Measurements from ENCODE around the gene TRAPPC14.
"Not testable (repeated sequence)": the region's sequence is repeated elsewhere in the genome, so short reads cannot be mapped to it uniquely, and the experiment has no call there.

Gene TRAPPC14

DNA sequence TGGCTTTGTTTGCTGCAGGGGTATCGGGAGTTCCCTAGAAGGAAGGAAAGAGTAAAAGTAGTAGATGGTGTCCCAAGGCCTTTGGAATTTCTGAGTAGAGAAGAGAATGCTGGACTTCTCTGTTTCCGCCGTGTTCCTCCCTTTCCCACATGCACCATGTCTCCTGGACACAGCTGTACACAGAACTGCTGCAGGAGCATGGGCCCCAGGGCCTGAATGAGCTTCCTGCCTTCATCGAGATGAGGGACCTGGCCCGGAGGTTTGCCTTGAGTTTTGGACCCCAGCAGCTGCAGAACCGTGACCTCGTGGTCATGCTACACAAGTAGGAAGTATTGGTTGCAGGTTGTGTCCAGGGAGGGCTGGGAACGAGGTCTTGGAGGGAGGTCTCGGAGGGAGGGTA lies 45.9 kb upstream of the TRAPPC14 start (continued):
- TF ChIP-seq, protein P1, sequence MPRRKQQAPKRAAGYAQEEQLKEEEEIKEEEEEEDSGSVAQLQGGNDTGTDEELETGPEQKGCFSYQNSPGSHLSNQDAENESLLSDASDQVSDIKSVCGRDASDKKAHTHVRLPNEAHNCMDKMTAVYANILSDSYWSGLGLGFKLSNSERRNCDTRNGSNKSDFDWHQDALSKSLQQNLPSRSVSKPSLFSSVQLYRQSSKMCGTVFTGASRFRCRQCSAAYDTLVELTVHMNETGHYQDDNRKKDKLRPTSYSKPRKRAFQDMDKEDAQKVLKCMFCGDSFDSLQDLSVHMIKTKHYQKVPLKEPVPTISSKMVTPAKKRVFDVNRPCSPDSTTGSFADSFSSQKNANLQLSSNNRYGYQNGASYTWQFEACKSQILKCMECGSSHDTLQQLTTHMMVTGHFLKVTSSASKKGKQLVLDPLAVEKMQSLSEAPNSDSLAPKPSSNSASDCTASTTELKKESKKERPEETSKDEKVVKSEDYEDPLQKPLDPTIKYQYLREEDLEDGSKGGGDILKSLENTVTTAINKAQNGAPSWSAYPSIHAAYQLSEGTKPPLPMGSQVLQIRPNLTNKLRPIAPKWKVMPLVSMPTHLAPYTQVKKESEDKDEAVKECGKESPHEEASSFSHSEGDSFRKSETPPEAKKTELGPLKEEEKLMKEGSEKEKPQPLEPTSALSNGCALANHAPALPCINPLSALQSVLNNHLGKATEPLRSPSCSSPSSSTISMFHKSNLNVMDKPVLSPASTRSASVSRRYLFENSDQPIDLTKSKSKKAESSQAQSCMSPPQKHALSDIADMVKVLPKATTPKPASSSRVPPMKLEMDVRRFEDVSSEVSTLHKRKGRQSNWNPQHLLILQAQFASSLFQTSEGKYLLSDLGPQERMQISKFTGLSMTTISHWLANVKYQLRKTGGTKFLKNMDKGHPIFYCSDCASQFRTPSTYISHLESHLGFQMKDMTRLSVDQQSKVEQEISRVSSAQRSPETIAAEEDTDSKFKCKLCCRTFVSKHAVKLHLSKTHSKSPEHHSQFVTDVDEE (CRISPR knock-in tag; IDR thresholded peaks at IDR 0.05) = no peak
- TF ChIP-seq PPARA (CRISPR knock-in tag; IDR thresholded peaks at IDR 0.05; ENCODE audit: borderline replicate concordance) (no peak), ARNTL (CRISPR knock-in tag; IDR thresholded peaks at IDR 0.05; ENCODE audit: borderline replicate concordance, low read depth) (no peak), CSDC2 (CRISPR knock-in tag; IDR thresholded peaks at IDR 0.05) (no peak), BACH2 (CRISPR knock-in tag; IDR thresholded peaks at IDR 0.05; ENCODE audit: borderline replicate concordance) (no peak), ESRRG (CRISPR knock-in tag; IDR thresholded peaks at IDR 0.05) (no peak)
- TF ChIP-seq, protein P2, sequence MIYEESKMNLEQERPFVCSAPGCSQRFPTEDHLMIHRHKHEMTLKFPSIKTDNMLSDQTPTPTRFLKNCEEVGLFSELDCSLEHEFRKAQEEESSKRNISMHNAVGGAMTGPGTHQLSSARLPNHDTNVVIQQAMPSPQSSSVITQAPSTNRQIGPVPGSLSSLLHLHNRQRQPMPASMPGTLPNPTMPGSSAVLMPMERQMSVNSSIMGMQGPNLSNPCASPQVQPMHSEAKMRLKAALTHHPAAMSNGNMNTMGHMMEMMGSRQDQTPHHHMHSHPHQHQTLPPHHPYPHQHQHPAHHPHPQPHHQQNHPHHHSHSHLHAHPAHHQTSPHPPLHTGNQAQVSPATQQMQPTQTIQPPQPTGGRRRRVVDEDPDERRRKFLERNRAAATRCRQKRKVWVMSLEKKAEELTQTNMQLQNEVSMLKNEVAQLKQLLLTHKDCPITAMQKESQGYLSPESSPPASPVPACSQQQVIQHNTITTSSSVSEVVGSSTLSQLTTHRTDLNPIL (CRISPR knock-in tag; IDR thresholded peaks at IDR 0.05; ENCODE audit: low read depth) = no peak

DNA sequence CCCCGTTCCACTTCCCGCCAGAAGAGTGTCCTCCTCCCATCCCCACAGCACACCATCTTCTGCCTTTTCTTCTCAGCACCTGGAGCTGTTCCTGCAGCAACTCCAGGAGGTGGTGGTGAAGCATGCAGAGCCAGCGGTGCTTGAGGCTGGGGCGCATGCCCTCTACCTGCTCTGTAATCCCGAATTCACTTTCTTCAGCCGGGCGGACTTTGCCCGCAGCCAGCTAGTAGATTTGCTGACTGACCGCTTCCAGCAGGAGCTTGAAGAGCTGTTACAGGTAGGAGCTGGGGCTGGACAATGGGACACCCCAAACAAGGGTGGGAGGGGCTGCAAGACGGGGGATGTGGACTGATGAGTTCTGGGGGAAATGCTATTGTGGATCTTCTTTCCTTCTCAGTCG lies 42.2 kb upstream of the TRAPPC14 start:
- ATAC-seq = no peak
- TF ChIP-seq ARNTL (CRISPR knock-in tag; IDR thresholded peaks at IDR 0.05; ENCODE audit: borderline replicate concordance, low read depth) = no peak
- no peak for TF ChIP-seq ZC3H10 (CRISPR knock-in tag; IDR thresholded peaks at IDR 0.05)
- TF ChIP-seq ZFP30 (CRISPR knock-in tag; IDR thresholded peaks at IDR 0.05) = no peak
- no peak for TF ChIP-seq OSR1 (CRISPR knock-in tag; IDR thresholded peaks at IDR 0.05)
- no peak for TF ChIP-seq ZNF565 (CRISPR knock-in tag; conservative IDR thresholded peaks at IDR 0.05; ENCODE audit: low read depth)
- TF ChIP-seq BACH2 (CRISPR knock-in tag; IDR thresholded peaks at IDR 0.05; ENCODE audit: borderline replicate concordance) = no peak
- TF ChIP-seq ESRRG (CRISPR knock-in tag; IDR thresholded peaks at IDR 0.05) = no peak
- TF ChIP-seq CSDC2 (CRISPR knock-in tag; IDR thresholded peaks at IDR 0.05) = no peak
- no peak for TF ChIP-seq ZNF8 (CRISPR knock-in tag; IDR thresholded peaks at IDR 0.05)
- TF ChIP-seq, protein P1 (CRISPR knock-in tag; IDR thresholded peaks at IDR 0.05) = no peak
- TF ChIP-seq, protein P2 (CRISPR knock-in tag; IDR thresholded peaks at IDR 0.05; ENCODE audit: low read depth) = no peak
- TF ChIP-seq GLIS3 (CRISPR knock-in tag; IDR thresholded peaks at IDR 0.05) = no peak
- TF ChIP-seq TOX (CRISPR knock-in tag; IDR thresholded peaks at IDR 0.05; ENCODE audit: borderline replicate concordance) = no peak
- TF ChIP-seq RARB (CRISPR knock-in tag; IDR thresholded peaks at IDR 0.05) = no peak
- TF ChIP-seq, protein P3, sequence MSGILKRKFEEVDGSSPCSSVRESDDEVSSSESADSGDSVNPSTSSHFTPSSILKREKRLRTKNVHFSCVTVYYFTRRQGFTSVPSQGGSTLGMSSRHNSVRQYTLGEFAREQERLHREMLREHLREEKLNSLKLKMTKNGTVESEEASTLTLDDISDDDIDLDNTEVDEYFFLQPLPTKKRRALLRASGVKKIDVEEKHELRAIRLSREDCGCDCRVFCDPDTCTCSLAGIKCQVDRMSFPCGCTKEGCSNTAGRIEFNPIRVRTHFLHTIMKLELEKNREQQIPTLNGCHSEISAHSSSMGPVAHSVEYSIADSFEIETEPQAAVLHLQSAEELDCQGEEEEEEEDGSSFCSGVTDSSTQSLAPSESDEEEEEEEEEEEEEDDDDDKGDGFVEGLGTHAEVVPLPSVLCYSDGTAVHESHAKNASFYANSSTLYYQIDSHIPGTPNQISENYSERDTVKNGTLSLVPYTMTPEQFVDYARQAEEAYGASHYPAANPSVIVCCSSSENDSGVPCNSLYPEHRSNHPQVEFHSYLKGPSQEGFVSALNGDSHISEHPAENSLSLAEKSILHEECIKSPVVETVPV (CRISPR knock-in tag; IDR thresholded peaks at IDR 0.05) = no peak

DNA sequence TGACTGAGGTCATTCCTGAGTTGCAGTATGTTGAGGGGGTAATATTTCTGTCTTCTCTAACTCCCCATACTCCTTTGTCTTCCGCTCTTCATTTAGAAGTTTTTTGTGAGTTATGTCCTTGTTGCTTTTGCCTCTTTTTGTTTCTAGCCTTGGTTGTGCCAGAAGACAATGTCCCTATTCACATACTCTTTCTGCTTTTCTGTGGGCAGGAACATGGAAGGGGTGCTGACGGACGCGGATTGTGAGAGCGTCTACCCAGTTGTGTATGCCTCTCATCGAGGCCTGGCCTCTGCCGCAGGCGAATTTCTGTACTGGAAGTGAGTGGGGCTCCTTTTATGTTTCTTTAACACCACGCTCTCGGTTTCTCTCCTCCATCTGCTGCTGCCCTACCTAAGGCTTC lies 39.7 kb upstream of the TRAPPC14 start:
- no peak for ATAC-seq
- TF ChIP-seq OSR1 (CRISPR knock-in tag; IDR thresholded peaks at IDR 0.05) (no peak), ARNTL (CRISPR knock-in tag; IDR thresholded peaks at IDR 0.05; ENCODE audit: borderline replicate concordance, low read depth) (no peak), ZNF8 (CRISPR knock-in tag; IDR thresholded peaks at IDR 0.05) (no peak), ESRRG (CRISPR knock-in tag; IDR thresholded peaks at IDR 0.05) (no peak), ZFP3 (CRISPR knock-in tag; IDR thresholded peaks at IDR 0.05) (no peak), ZNF70 (CRISPR knock-in tag; IDR thresholded peaks at IDR 0.05) (no peak), ZNF565 (CRISPR knock-in tag; conservative IDR thresholded peaks at IDR 0.05; ENCODE audit: low read depth) (no peak), ZC3H10 (CRISPR knock-in tag; IDR thresholded peaks at IDR 0.05) (no peak), ZFP30 (CRISPR knock-in tag; IDR thresholded peaks at IDR 0.05) (no peak), ISL1 (CRISPR knock-in tag; IDR thresholded peaks at IDR 0.05) (no peak), RARB (CRISPR knock-in tag; IDR thresholded peaks at IDR 0.05) (no peak), GLIS3 (CRISPR knock-in tag; IDR thresholded peaks at IDR 0.05) (no peak), TCF4 (CRISPR knock-in tag; IDR thresholded peaks at IDR 0.05; ENCODE audit: borderline replicate concordance) (no peak)
- TF ChIP-seq, protein P1 (CRISPR knock-in tag; IDR thresholded peaks at IDR 0.05) = no peak
- TF ChIP-seq, protein P2 (CRISPR knock-in tag; IDR thresholded peaks at IDR 0.05; ENCODE audit: low read depth) = no peak

DNA sequence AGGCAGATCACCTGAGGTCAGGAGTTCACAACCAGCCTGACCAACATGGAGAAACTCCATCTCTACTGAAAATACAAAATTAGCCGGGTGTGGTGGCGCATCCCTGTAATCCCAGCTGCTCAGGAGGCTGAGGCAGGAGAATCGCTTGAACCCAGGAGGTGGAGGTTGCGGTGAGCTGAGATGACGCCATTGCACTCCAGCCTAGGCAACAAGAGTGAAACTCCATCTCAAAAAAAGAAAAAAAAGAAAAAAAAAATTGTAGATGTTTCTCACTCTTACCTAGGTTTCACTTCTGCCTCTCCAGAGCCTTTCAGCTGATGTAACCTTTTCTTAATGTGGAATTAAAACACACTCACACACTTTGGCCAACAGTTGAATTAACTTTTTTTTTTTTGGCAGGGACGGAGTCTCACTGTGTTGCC lies 37.4 kb upstream of the TRAPPC14 start:
- not testable (repeated sequence) for ATAC-seq

Measured in SK-N-SH treated with all-trans-retinoic acid at 6 μM for 48 hours (cell line).